SK-N-SH (cell line): ENCODE results near the gene ABCC4. TPM values are rescaled to one million over a fixed set of nuclear protein-coding genes. Genes with fewer than 3 reads are reported as not detected.

Experiments used
- CTCF ChIA-PET: fragments of 300-600, 350-600 bp; formaldehyde crosslinking; extraction: SDS; loops from one replicate; lab custom pipeline; 2021; lab: Yijun Ruan, JAX
- POLR2A ChIA-PET: fragments of 350-600 bp; sonication (Branson Sonifier 250); formaldehyde crosslinking; extraction: SDS; loops from one replicate; lab custom pipeline; 2020; ENCODE audit warnings: antibody characterized with exemption, inconsistent platforms; lab: Yijun Ruan, JAX
- DNase-seq: peaks from one replicate; pipeline ENCODE4 v3.0.0; 2012
- H2AFZ ChIP-seq: fragments of 200-600 bp; sonication (generic); 2 replicates; pipeline ENCODE4 v1.8.1; 2016; ENCODE audit warnings: antibody characterized with exemption, mild to moderate bottlenecking, low read depth
- H3F3A ChIP-seq: fragments of 200-600 bp; sonication (generic); replicated peaks from 2 replicates; pipeline ENCODE3; 2016; ENCODE audit warnings: antibody characterized with exemption, mild to moderate bottlenecking; ENCODE audit not compliant: insufficient read depth
- H3K27ac ChIP-seq, 2 experiments: fragments of 200-500 bp in 1 of 2; fragments of 200-600 bp in 1 of 2; sonication (Bioruptor generic) in 1 of 2; sonication (generic), shearing (Covaris generic) in 1 of 2; 2 replicates each; pipeline versions ENCODE4 v1.5.1 to v1.6.1; 2014 to 2016; ENCODE audit warnings: low read depth in 2 of 2, inconsistent platforms in 1 of 2, low read length in 1 of 2, mild to moderate bottlenecking in 1 of 2, mixed read lengths in 1 of 2
- H3K27me3 ChIP-seq: fragments of 200-600 bp; sonication (generic), shearing (Covaris generic); 2 replicates; pipeline ENCODE4 v1.6.1; 2016; ENCODE audit warnings: mixed run types; ENCODE audit not compliant: insufficient read depth
- H3K36me3 ChIP-seq, 2 experiments: fragments of 200-500 bp in 1 of 2; fragments of 200-600 bp in 1 of 2; sonication (Bioruptor generic) in 1 of 2; sonication (generic) in 1 of 2; replicated peaks in 1 of 2; 2 replicates each; pipeline versions ENCODE3 to v1.5.1; 2014 to 2016; ENCODE audit warnings: low read length in 1 of 2, mild to moderate bottlenecking in 1 of 2; ENCODE audit not compliant: insufficient read depth in 2 of 2, control insufficient read depth in 1 of 2
- H3K4me1 ChIP-seq, 2 experiments: fragments of 200-500 bp in 1 of 2; fragments of 200-600 bp in 1 of 2; sonication (Bioruptor generic) in 1 of 2; sonication (generic), shearing (Covaris generic) in 1 of 2; 2 replicates each; pipeline versions ENCODE4 v1.5.1 to v1.6.1; 2014 to 2016; ENCODE audit warnings: low read depth in 1 of 2, low read length in 1 of 2, mixed run types in 1 of 2; ENCODE audit not compliant: insufficient read depth in 2 of 2, control insufficient read depth in 1 of 2
- H3K4me2 ChIP-seq: fragments of 200-600 bp; sonication (generic), shearing (Covaris generic); 2 replicates; pipeline ENCODE4 v1.6.1; 2017; ENCODE audit warnings: mixed run types
- H3K4me3 ChIP-seq, 2 experiments: fragments of 200-500 bp in 1 of 2; fragments of 200-600 bp in 1 of 2; sonication (Bioruptor generic) in 1 of 2; sonication (generic), shearing (Covaris generic) in 1 of 2; 2 replicates each; pipeline versions ENCODE4 v1.5.1 to v1.8.1; 2014 to 2016; ENCODE audit warnings: low read depth in 2 of 2, inconsistent platforms in 1 of 2, low read length in 1 of 2, mild to moderate bottlenecking in 1 of 2, mixed read lengths in 1 of 2, moderate library complexity in 1 of 2
- H3K79me2 ChIP-seq: fragments of 200-600 bp; sonication (generic); 2 replicates; pipeline ENCODE4 v1.8.1; 2017; ENCODE audit warnings: mild to moderate bottlenecking; ENCODE audit not compliant: insufficient read depth
- H3K9ac ChIP-seq: fragments of 200-600 bp; sonication (generic); 2 replicates; pipeline ENCODE4 v1.6.1; 2017; ENCODE audit warnings: mixed run types
- H3K9me2 ChIP-seq: fragments of 200-600 bp; sonication (generic); 2 replicates; pipeline ENCODE4 v1.6.1; 2017; ENCODE audit warnings: mixed run types
- H3K9me3 ChIP-seq: fragments of 200-600 bp; sonication (generic); 2 replicates; pipeline ENCODE4 v1.6.1; 2017; ENCODE audit warnings: mixed run types, mild to moderate bottlenecking, moderate library complexity
- H4K20me1 ChIP-seq: fragments of 200-600 bp; sonication (generic); 2 replicates; pipeline ENCODE4 v1.6.1; 2017; ENCODE audit warnings: mild to moderate bottlenecking, mixed run types; ENCODE audit not compliant: insufficient read depth
- EZH2phosphoT487 ChIP-seq: fragments of 200-600 bp; sonication (generic); IDR thresholded peaks from 2 replicates; pipeline ENCODE4 v1.6.1; 2017; ENCODE audit warnings: low read depth, mixed run types, mild to moderate bottlenecking, antibody characterized with exemption, moderate library complexity, borderline replicate concordance
- FOSL2 ChIP-seq: IDR thresholded peaks from 2 replicates; pipeline ENCODE4 v1.4.0; 2012; ENCODE audit warnings: low read depth, mild to moderate bottlenecking, moderate library complexity, borderline replicate concordance
- FOXJ3 ChIP-seq: sonication (generic); formaldehyde crosslinking; IDR thresholded peaks from 2 replicates; pipeline ENCODE4 v1.5.1; 2020; ENCODE audit warnings: mild to moderate bottlenecking, missing genetic modification reagents
- FOXM1 ChIP-seq: IDR thresholded peaks from 2 replicates; pipeline ENCODE4 v1.4.0; 2012; ENCODE audit warnings: low read depth, mild to moderate bottlenecking
- GATA2 ChIP-seq: sonication (generic); formaldehyde crosslinking; IDR thresholded peaks from 2 replicates; pipeline ENCODE4 v1.5.0; 2020; ENCODE audit warnings: mild to moderate bottlenecking, missing genetic modification reagents
- IRF3 ChIP-seq: fragments of 150-350 bp; IDR thresholded peaks from 2 replicates; pipeline ENCODE4 v1.6.1; 2016; ENCODE audit warnings: mild to moderate bottlenecking, low read depth, low read length
- JUND ChIP-seq: IDR thresholded peaks from 2 replicates; pipeline ENCODE4 v1.4.0; 2012
- MAX ChIP-seq: IDR thresholded peaks from 2 replicates; pipeline ENCODE4 v1.4.0; 2012; ENCODE audit warnings: low read depth
- MEF2A ChIP-seq: IDR thresholded peaks from 2 replicates; pipeline ENCODE4 v1.4.0; 2012; ENCODE audit warnings: low read depth, borderline replicate concordance
- NFIC ChIP-seq: IDR thresholded peaks from 2 replicates; pipeline ENCODE4 v1.4.0; 2012; ENCODE audit warnings: borderline replicate concordance
- NRF1 ChIP-seq: IDR thresholded peaks from 2 replicates; pipeline ENCODE4 v1.6.1; 2012; ENCODE audit warnings: low read depth, mild to moderate bottlenecking, low read length
- POLR2AphosphoS5 ChIP-seq: IDR thresholded peaks from 2 replicates; pipeline ENCODE4 v1.6.1; 2012; ENCODE audit warnings: low read depth, low read length
- RAD21 ChIP-seq: IDR thresholded peaks from 2 replicates; pipeline ENCODE4 v1.6.1; 2012; ENCODE audit warnings: mild to moderate bottlenecking, low read length
- RCOR1 ChIP-seq: fragments of 150-350 bp; IDR thresholded peaks from 2 replicates; pipeline ENCODE4 v1.6.1; 2017; ENCODE audit warnings: antibody characterized with exemption, low read length
- RFX5 ChIP-seq: IDR thresholded peaks from 2 replicates; pipeline ENCODE4 v1.6.1; 2012; ENCODE audit warnings: mild to moderate bottlenecking, improper control_type of control experiment, low read length
- TCF12 ChIP-seq: IDR thresholded peaks from 2 replicates; pipeline ENCODE4 v1.4.0; 2012
- TEAD4 ChIP-seq: IDR thresholded peaks from 2 replicates; pipeline ENCODE4 v1.4.0; 2012; ENCODE audit warnings: mild to moderate bottlenecking, borderline replicate concordance; ENCODE audit not compliant: insufficient read depth
- WGBS: methylation state at CpG from one replicate; pipeline ENCODE4 v1.1.6; 2017; ENCODE audit warnings: low lambda C conversion rate; 5-methylcytosine and 5-hydroxymethylcytosine counted together
- polyA plus RNA-seq, 3 experiments: library from polyadenylated mRNA; depleted of rRNA; stranded (reverse); fragments of >200 nt; gene quantifications; 2 replicates each; pipeline ENCODE4 v1.2.3, GENCODE V29; 2012
- TF ChIP-seq, protein P1 (sequence below): IDR thresholded peaks from 2 replicates; pipeline ENCODE4 v1.6.1; 2012; ENCODE audit warnings: mild to moderate bottlenecking, low read depth, low read length, moderate library complexity
- TF ChIP-seq, protein P2 (sequence below): IDR thresholded peaks from 2 replicates; pipeline ENCODE4 v1.4.0; 2012; ENCODE audit warnings: low read depth, borderline replicate concordance

Gene ABCC4
- polyA plus RNA-seq, 1 of the 3 experiments (the other 2 are of a cell fraction) = 7.8 TPM

- Histone ChIP-seq H3K9me2 (no peaks in the 10 kb centered on the region), H3K9ac (no peak overlapping the region), H3K36me3 (peaks cover 0 to 2% of the 10 kb centered on the region in 2 experiments), H3K79me2 (no peaks in the 10 kb centered on the region), H3K9me3 (no peaks in the 10 kb centered on the region), H3K4me1 (no peaks in the 10 kb centered on the region; a peak in 1 of 4 replicates), H3K27me3 (no peaks in the 10 kb centered on the region), H3K4me2 (no peak overlapping the region), H3K4me3 (no peak overlapping the region), H3F3A (no peaks in the 10 kb centered on the region), H4K20me1 (no peaks in the 10 kb centered on the region), H3K27ac (no peak overlapping the region), H2AFZ (no peak overlapping the region)
- TF ChIP-seq NRF1 = no peak
- TF ChIP-seq, protein P1, sequence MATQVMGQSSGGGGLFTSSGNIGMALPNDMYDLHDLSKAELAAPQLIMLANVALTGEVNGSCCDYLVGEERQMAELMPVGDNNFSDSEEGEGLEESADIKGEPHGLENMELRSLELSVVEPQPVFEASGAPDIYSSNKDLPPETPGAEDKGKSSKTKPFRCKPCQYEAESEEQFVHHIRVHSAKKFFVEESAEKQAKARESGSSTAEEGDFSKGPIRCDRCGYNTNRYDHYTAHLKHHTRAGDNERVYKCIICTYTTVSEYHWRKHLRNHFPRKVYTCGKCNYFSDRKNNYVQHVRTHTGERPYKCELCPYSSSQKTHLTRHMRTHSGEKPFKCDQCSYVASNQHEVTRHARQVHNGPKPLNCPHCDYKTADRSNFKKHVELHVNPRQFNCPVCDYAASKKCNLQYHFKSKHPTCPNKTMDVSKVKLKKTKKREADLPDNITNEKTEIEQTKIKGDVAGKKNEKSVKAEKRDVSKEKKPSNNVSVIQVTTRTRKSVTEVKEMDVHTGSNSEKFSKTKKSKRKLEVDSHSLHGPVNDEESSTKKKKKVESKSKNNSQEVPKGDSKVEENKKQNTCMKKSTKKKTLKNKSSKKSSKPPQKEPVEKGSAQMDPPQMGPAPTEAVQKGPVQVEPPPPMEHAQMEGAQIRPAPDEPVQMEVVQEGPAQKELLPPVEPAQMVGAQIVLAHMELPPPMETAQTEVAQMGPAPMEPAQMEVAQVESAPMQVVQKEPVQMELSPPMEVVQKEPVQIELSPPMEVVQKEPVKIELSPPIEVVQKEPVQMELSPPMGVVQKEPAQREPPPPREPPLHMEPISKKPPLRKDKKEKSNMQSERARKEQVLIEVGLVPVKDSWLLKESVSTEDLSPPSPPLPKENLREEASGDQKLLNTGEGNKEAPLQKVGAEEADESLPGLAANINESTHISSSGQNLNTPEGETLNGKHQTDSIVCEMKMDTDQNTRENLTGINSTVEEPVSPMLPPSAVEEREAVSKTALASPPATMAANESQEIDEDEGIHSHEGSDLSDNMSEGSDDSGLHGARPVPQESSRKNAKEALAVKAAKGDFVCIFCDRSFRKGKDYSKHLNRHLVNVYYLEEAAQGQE = no peak
- TF ChIP-seq TEAD4 = no peak
- TF ChIP-seq RFX5 = no peak
- TF ChIP-seq FOXM1 = no peak
- TF ChIP-seq JUND = no peak
- no peak for TF ChIP-seq FOSL2
- TF ChIP-seq RCOR1 = no peak
- no peak for TF ChIP-seq POLR2AphosphoS5
- TF ChIP-seq, protein P2, sequence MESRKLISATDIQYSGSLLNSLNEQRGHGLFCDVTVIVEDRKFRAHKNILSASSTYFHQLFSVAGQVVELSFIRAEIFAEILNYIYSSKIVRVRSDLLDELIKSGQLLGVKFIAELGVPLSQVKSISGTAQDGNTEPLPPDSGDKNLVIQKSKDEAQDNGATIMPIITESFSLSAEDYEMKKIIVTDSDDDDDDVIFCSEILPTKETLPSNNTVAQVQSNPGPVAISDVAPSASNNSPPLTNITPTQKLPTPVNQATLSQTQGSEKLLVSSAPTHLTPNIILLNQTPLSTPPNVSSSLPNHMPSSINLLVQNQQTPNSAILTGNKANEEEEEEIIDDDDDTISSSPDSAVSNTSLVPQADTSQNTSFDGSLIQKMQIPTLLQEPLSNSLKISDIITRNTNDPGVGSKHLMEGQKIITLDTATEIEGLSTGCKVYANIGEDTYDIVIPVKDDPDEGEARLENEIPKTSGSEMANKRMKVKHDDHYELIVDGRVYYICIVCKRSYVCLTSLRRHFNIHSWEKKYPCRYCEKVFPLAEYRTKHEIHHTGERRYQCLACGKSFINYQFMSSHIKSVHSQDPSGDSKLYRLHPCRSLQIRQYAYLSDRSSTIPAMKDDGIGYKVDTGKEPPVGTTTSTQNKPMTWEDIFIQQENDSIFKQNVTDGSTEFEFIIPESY = no peak
- no peak for TF ChIP-seq NFIC
- TF ChIP-seq FOXJ3 (CRISPR knock-in tag) = no peak
- no peak for TF ChIP-seq TCF12
- TF ChIP-seq EZH2phosphoT487 = no peak
- TF ChIP-seq GATA2 = no peak
- no peak for TF ChIP-seq IRF3
- TF ChIP-seq MEF2A = no peak
- no peak for TF ChIP-seq RAD21
- TF ChIP-seq MAX = no peak
- DNase-seq = no peak
- CTCF ChIA-PET = no interaction called here
- POLR2A ChIA-PET = interaction anchor here (0.6 kb wide), 1 partner anchor 572 kb away, joined by 3 read pairs; no protein-coding TSS in a partner anchor
- 96% methylated on average over 7 of the region's 7 CpGs for WGBS
These were observed 265.7 kb downstream of the ABCC4 start for GRCh38 chr13:95035311-95036109.
